ENCODE measurements around the gene GNMT.
A peak's percentile ranks its signal among the peaks of the same experiment; 100 is the strongest.
"Not testable (repeated sequence)": the region's sequence is repeated elsewhere in the genome, so short reads cannot be mapped to it uniquely, and the experiment has no call there.

GNMT gene

GRCh38 chr6:42973926-42974325 is 13.4 kb downstream of the GNMT start:
- DNase-seq: no peak

GRCh38 chr6:42974919-42975505 is 14.5 kb downstream of the GNMT start:
- no peak for DNase-seq

- peak in 3 of 56 donors; percentile 19 to 40 (median 27) for DNase-seq
Measured at GRCh38 chr6:42978487-42978838, 17.9 kb downstream of the GNMT start.

GRCh38 chr6:42978839-42979522 is 18.4 kb downstream of the GNMT start, which contains the start of gene PEX6:
PEX6 (minus strand) TSS chr6:42979181; CDS start chr6:42979150, 31 bp downstream.
- DNase-seq: peak; percentile 15 to 96 (median 80)

GRCh38 chr6:42979523-42980177 is 19.1 kb downstream of the GNMT start:
- peak in 1 of 56 donors; percentile 59 for DNase-seq

GRCh38 chr6:42981836-42982235 is 21.3 kb downstream of the GNMT start:
- DNase-seq: no peak

GRCh38 chr6:42984001-42984923 is 23.7 kb downstream of the GNMT start, which contains the start of gene PPP2R5D:
PPP2R5D (plus strand) TSS chr6:42984570; CDS start chr6:42984678, 108 bp downstream.
- peak; percentile 56 to 99 (median 96) for DNase-seq

GRCh38 chr6:42984924-42985475 is 24.4 kb downstream of the GNMT start:
- DNase-seq: peak in 1 of 56 donors; percentile 19

- DNase-seq: peak in 3 of 56 donors; percentile 3 to 18 (median 16)
Measured at GRCh38 chr6:42987533-42988451, 27.2 kb downstream of the GNMT start.

GRCh38 chr6:42988486-42989020 is 28.0 kb downstream of the GNMT start:
- no peak for DNase-seq

GRCh38 chr6:42989923-42990322 is 29.4 kb downstream of the GNMT start:
- DNase-seq: no peak

- no peak for DNase-seq
Measured at GRCh38 chr6:42993445-42993844, 32.9 kb downstream of the GNMT start.

- no peak for DNase-seq
Measured at GRCh38 chr6:42996513-42996912, 36.0 kb downstream of the GNMT start.

GRCh38 chr6:42998205-42998604 is 37.7 kb downstream of the GNMT start:
- not testable (repeated sequence) for DNase-seq

GRCh38 chr6:43001843-43002242 is 41.3 kb downstream of the GNMT start:
- no peak for DNase-seq

GRCh38 chr6:43005844-43006243 is 45.3 kb downstream of the GNMT start:
- DNase-seq: no peak

- no peak for DNase-seq
Measured at GRCh38 chr6:43006251-43006650, 45.7 kb downstream of the GNMT start.

GRCh38 chr6:43007126-43007525 is 46.6 kb downstream of the GNMT start:
- DNase-seq: no peak

- peak in 11 of 56 donors; percentile 3 to 48 (median 12) for DNase-seq
Measured at GRCh38 chr6:43009124-43009523, 48.6 kb downstream of the GNMT start.

- no peak for DNase-seq
Measured at GRCh38 chr6:43011207-43011606, 50.7 kb downstream of the GNMT start.

Data from nucleus accumbens (tissue), 56 donors.